Heart left ventricle (tissue), 16 donors: ENCODE measurements around the gene RBKS. TPM values are rescaled to one million over a fixed set of nuclear protein-coding genes. Genes with fewer than 3 reads are reported as not detected.
A peak's percentile ranks its signal among the peaks of the same experiment; 100 is the strongest.

Experiments
- ATAC-seq, 4 donors: fragments of 200-7000 bp; cut with Tn5 transposase; one replicate each; pipeline ENCODE4 v1.9.1; 2020 to 2022; ENCODE audit warnings: moderate library complexity in 4 of 4, mild to moderate bottlenecking in 3 of 4, moderate number of reproducible peaks in 1 of 4
- DNase-seq, 5 donors: peaks; one replicate each; pipeline ENCODE4 v3.0.0-alpha.2; 2020
- H3K27ac ChIP-seq, 12 donors: fragments of 200-600 bp; sonication (generic) in 4 of 12; one replicate each; pipeline versions ENCODE4 v1.5.0 to v1.8.0; 2016 to 2022; ENCODE audit warnings: mild to moderate bottlenecking in 2 of 12
- H3K27me3 ChIP-seq, 9 donors: fragments of 200-600 bp; sonication (generic) in 2 of 9; one replicate each; pipeline versions ENCODE4 v1.5.1 to v1.8.0; 2016 to 2022; ENCODE audit warnings: mild to moderate bottlenecking in 3 of 9
- H3K36me3 ChIP-seq, 9 donors: fragments of 200-600 bp; sonication (generic) in 2 of 9; one replicate each; pipeline versions ENCODE4 v1.5.0 to v1.8.0; 2018 to 2022; ENCODE audit warnings: mild to moderate bottlenecking in 2 of 9
- H3K4me1 ChIP-seq, 12 donors: fragments of 200-600 bp; sonication (generic) in 4 of 12; one replicate each; pipeline versions ENCODE4 v1.5.0 to v1.8.0; 2016 to 2022; ENCODE audit warnings: mild to moderate bottlenecking in 3 of 12
- H3K4me3 ChIP-seq, 12 donors: fragments of 200-600 bp; sonication (generic) in 4 of 12; one replicate each; pipeline versions ENCODE4 v1.5.0 to v1.8.0; 2017 to 2022; ENCODE audit warnings: mild to moderate bottlenecking in 9 of 12, moderate library complexity in 4 of 12
- H3K9me3 ChIP-seq, 12 donors: fragments of 200-600 bp; sonication (generic) in 4 of 12; one replicate each; pipeline versions ENCODE4 v1.5.0 to v1.8.0; 2016 to 2022; ENCODE audit warnings: mild to moderate bottlenecking in 1 of 12
- POLR2A ChIP-seq, 2 donors: fragments of 450-650 bp; IDR thresholded peaks; one replicate each; pipeline ENCODE4 v1.6.1; 2017; ENCODE audit warnings: antibody characterized with exemption in 2 of 2, mild to moderate bottlenecking in 2 of 2, moderate library complexity in 2 of 2
- WGBS, 4 donors: extraction: QIAGEN DNeasy Blood & Tissue Kit in 2 of 4; methylation state at CpG; one replicate each; pipeline versions ENCODE4 v1.1.5 to v1.1.7; 2013 to 2018; 5-methylcytosine and 5-hydroxymethylcytosine counted together
- intact Hi-C, 10 donors: fragments of 100-400 bp; cut with DNase I; formaldehyde crosslinking; loops; one replicate each; pipeline versions ENCODE4 v1.11.1 to v1.14.2; 2022
- polyA plus RNA-seq, 2 donors: library from polyadenylated mRNA; stranded (reverse); fragments of 200-250 nt; gene quantifications; one replicate each; pipeline ENCODE4 v1.2.3, GENCODE V29; 2013
- total RNA-seq, 9 donors: library from RNA; depleted of rRNA in 2 of 9; stranded (reverse); fragments of >200 nt in 2 of 9; fragmentation: NEBNext Ultra II Directional in 3 of 9; extraction: Animal tissue kit (Norgen Biotek cat#: 25700) in 3 of 9; gene quantifications; one replicate each; pipeline versions ENCODE4 v1.1.0 to v1.2.4, GENCODE V29; 2016 to 2023
- TF ChIP-seq, protein P1 (sequence below), 12 donors: fragments of 200-600 bp; sonication (generic) in 4 of 12; IDR thresholded peaks; one replicate each; pipeline versions ENCODE4 v1.5.0 to v1.8.0; 2018 to 2022; ENCODE audit warnings: antibody characterized with exemption in 12 of 12, mild to moderate bottlenecking in 5 of 12
- donor health status: ischemic (EF 13 %, LVEDD 7.1; RV severe dilation, severe dysfunction).
- donor health status: healthy with polysubstance abuse.
- donor health status: DM: no; HTN: yes; CAD: no.
- donor health status: DM: no; HTN: no; CAD: no.
- donor health status: ischemic (EF 25% LVEDD 6.9; RV normal size, moderate dysfunction).
- donor health status: ischemic (EF 25% LVEDD 5.7; RV mildly dilated, moderate dysfunction).
- donor health status: healthy.
- donor health status: DM: yes; HTN: yes; CAD: no.
- donor health status: ischemic (EF 35%, LVEDD 5.7; RV mildly dilated, moderate dysfunction).
- donor health status: nonischemic (EF 11% LVEDD 7.7; RV severe dilation, severe dysfunction).
- donor health status: DM: yes; HTN: yes; CAD: no.
- donor health status: PGD.
- donor health status: ischemic (EF 29% LVEDD 5.4; RV normal size, mild dysfunction).
- donor health status: nonischemic (EF 23%, LVEDD 6.1; RV moderate dilation, normal function).

The RBKS gene
- total and polyA plus RNA-seq, 11 donors = 1.3 to 6.0 (median 4.0) TPM

DNA sequence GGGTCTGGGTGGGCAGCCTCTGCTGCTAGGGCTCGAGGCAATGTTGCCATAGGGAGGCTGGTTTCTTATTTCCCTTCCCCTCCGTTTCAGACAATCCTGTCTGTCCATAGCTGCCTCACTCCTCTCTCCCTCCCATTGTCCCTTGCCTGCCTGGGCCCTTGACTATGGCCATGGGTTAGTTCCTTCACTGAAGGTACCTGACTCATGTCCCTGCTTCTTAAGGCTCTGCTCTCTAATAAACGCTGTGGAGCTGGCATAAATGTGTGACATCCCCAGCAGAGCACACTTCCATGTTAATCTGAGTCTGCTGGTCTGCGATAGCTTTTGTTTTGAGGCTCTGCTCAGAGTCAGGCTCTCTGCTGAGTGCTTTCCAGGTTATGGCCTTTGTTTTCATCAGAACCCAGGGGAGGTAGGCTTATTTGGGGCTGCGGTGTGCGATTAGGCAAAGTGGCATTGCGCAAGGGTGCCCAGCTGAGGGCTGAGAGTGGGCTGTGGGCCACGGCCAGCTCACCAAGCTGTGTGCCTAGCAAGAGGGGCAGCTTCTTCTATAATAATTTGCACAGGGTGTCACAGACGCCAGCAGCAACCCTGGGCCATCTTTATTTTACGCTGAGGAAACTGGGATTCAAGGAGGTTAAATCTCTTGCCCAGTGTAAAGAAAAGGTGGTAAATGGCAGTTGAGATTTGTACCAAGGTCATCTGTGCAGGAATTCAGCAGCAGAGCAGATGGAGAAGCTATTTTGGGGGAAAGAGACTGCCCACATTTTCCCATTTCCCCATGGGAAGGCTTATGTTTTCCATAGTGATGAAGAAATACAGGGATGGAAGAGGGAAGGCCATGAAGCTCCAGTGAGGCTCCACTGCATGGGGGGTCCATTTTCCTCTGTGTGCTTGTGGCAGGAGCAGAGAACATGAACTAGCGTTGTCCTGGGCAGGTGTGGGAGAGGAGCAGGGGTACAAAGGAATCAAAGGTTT lies 93.1 kb downstream of the RBKS start:
- 62 to 74% (median 69%) methylated on average over 10 to 11 of the region's 11 CpGs for WGBS, 4 donors
- TF ChIP-seq, protein P1, sequence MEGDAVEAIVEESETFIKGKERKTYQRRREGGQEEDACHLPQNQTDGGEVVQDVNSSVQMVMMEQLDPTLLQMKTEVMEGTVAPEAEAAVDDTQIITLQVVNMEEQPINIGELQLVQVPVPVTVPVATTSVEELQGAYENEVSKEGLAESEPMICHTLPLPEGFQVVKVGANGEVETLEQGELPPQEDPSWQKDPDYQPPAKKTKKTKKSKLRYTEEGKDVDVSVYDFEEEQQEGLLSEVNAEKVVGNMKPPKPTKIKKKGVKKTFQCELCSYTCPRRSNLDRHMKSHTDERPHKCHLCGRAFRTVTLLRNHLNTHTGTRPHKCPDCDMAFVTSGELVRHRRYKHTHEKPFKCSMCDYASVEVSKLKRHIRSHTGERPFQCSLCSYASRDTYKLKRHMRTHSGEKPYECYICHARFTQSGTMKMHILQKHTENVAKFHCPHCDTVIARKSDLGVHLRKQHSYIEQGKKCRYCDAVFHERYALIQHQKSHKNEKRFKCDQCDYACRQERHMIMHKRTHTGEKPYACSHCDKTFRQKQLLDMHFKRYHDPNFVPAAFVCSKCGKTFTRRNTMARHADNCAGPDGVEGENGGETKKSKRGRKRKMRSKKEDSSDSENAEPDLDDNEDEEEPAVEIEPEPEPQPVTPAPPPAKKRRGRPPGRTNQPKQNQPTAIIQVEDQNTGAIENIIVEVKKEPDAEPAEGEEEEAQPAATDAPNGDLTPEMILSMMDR (IDR thresholded peaks at IDR 0.05) = no peak
- peak in 1 of 2 donors; percentile 40 for TF ChIP-seq POLR2A (IDR thresholded peaks at IDR 0.05)
- H3K4me3 ChIP-seq = no peak overlapping the region
- H3K9me3 ChIP-seq = no peaks in the 10 kb centered on the region
- H3K27me3 ChIP-seq = no peaks in the 10 kb centered on the region
- DNase-seq (peak; percentile 30 to 84 (median 72)), ATAC-seq (peak; percentile 52 to 76 (median 75))
- H3K27ac ChIP-seq = peak overlapping the region; percentile 77 to 98 (median 91)
- no peaks in the 10 kb centered on the region for H3K36me3 ChIP-seq
- intact Hi-C loops = loop anchor here in 6 of 10 donors (1.0 to 10.0 kb wide), 7 partner anchors 60 to 600 kb away; partner anchors contain the start of genes FOSL2 (in 2 of the 6), BABAM2 (in 1 of the 6) and RBKS (in 1 of the 6)
- H3K4me1 ChIP-seq = peaks cover 5 to 65% (median 48%) of the 10 kb centered on the region in 12 donors

DNA sequence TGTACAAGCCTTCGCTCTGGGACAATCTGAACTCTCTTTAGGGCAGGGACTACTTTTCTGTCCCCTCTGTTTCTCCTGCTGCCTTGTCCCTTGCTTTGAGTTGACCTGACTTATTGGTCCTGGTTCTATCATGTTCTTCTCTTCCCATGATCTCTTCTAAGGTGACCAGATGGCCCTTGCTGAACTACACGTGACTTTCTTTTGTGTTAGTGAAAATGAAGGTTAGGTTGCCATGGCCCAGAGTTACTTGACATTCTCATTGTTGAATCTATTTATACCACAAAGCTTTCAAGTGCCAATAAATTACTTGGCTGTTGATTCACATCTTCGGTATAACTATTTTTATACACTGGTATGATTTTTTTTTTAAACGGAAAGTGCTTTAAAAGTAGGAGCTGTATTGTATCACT lies 94.3 kb downstream of the RBKS start:
- H3K4me3 ChIP-seq = no peak overlapping the region
- H3K9me3 ChIP-seq = no peaks in the 10 kb centered on the region
- H3K4me1 ChIP-seq = peaks cover 5 to 62% (median 47%) of the 10 kb centered on the region in 12 donors
- TF ChIP-seq, protein P1 (IDR thresholded peaks at IDR 0.05) = no peak
- no peak for TF ChIP-seq POLR2A (IDR thresholded peaks at IDR 0.05)
- DNase-seq (peak in 1 of 5 donors; percentile 46), ATAC-seq (peak; percentile 48 to 74 (median 69))
- H3K27me3 ChIP-seq = no peaks in the 10 kb centered on the region
- peak overlapping the region; percentile 77 to 98 (median 88) for H3K27ac ChIP-seq
- intact Hi-C loops = loop anchor here in 6 of 10 donors (1.0 to 10.0 kb wide), 7 partner anchors 19 to 601 kb away; partner anchors contain the start of gene FOSL2 (in 2 of the 6)
- no peaks in the 10 kb centered on the region for H3K36me3 ChIP-seq
- WGBS, 4 donors = 13 to 21% (median 16%) methylated on average over 4 of the region's 4 CpGs

DNA sequence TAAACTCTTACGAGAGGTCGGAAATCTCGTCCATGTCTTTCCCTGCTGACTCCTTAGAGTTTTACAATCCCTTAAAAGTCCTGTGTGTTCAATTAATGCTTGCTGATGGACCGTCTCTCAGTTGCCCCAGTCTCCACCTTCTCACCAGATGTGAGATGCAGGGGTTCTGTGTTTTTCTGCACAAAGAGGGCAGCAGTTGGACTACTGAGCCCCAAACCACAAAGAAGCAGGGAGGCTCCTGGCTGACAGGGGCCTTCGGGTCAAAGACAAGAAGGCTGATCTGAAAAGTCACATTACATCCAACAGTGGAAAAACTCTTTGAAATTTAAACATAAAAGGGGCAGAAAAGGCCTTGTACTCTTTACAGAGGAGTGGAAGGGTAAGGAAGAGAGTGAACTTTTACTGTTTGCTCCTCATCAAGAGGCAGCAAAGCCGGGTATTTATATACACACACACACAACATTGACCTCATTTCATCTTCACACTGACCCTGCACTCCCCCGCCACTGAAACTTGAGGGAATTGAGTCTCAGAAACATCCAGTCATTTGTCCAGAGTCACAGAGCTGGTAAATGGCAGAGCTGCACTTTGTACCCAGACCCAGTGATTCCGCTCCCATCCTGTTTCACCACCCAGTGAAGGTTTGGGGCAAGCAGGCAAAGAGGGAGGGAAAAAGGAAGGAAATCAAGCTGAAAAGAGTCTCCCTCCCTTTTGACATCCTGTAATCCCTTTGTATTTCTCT lies 94.9 kb downstream of the RBKS start:
- no peaks in the 10 kb centered on the region for H3K9me3 ChIP-seq
- H3K27ac ChIP-seq = peak overlapping the region; percentile 77 to 98 (median 88)
- H3K4me1 ChIP-seq = peaks cover 5 to 57% (median 43%) of the 10 kb centered on the region in 12 donors
- H3K27me3 ChIP-seq = no peaks in the 10 kb centered on the region
- DNase-seq (no peak), ATAC-seq (peak in 1 of 4 donors; percentile 2)
- intact Hi-C loops = loop anchor here in 6 of 10 donors (2.0 to 10.0 kb wide), 6 partner anchors 18 to 602 kb away; partner anchors contain the start of gene FOSL2 (in 2 of the 6)
- TF ChIP-seq, protein P1 (IDR thresholded peaks at IDR 0.05) = no peak
- TF ChIP-seq POLR2A (IDR thresholded peaks at IDR 0.05) = no peak
- H3K4me3 ChIP-seq = no peak overlapping the region
- 77 to 83% (median 81%) methylated on average over 8 of the region's 8 CpGs for WGBS, 4 donors
- H3K36me3 ChIP-seq = no peaks in the 10 kb centered on the region
